H1 (cell line): ENCODE data around the gene ARMC5. TPM values are rescaled to one million over a fixed set of nuclear protein-coding genes. Genes with fewer than 3 reads are reported as not detected.

ENCODE experiments used
- CTCF ChIA-PET: fragments of 300-600 bp; sonication (Branson Sonifier 250); formaldehyde crosslinking; loops from one replicate; lab custom pipeline; 2021; ENCODE audit not compliant: partially characterized antibody; lab: Charles Lee
- POLR2A ChIA-PET: fragments of 300-600 bp; sonication (Branson Sonifier 250); formaldehyde crosslinking; loops from one replicate; lab custom pipeline; 2021; ENCODE audit warnings: inconsistent platforms; ENCODE audit not compliant: partially characterized antibody; lab: Charles Lee
- DNase-seq, 2 experiments: peaks; one replicate each; pipeline versions ENCODE4 v3.0.0 to v3.0.0-alpha.2; 2010 to 2022; ENCODE audit warnings: low spot score in 2 of 2, low read depth in 1 of 2, mixed read lengths in 1 of 2
- FAIRE-seq: peaks from 2 replicates; lab custom pipeline; 2011; peaks lifted over from hg19 to GRCh38; lab: Jason Lieb, UNC
- H2AFZ ChIP-seq: 2 replicates; pipeline ENCODE4 v1.8.1; 2012; ENCODE audit warnings: low read length, inconsistent platforms
- H2AK5ac ChIP-seq: 2 replicates; pipeline ENCODE4 v1.6.1; 2013; ENCODE audit warnings: low read depth, low read length
- H2BK120ac ChIP-seq: replicated peaks from 2 replicates; pipeline ENCODE3; 2013; ENCODE audit warnings: low read depth, low read length, inconsistent platforms
- H2BK12ac ChIP-seq: 2 replicates; pipeline ENCODE4 v1.6.1; 2013; ENCODE audit warnings: low read depth, low read length
- H2BK15ac ChIP-seq: 2 replicates; pipeline ENCODE4 v1.6.1; 2013; ENCODE audit warnings: low read length
- H2BK20ac ChIP-seq: 2 replicates; pipeline ENCODE4 v1.6.1; 2013; ENCODE audit warnings: low read length
- H2BK5ac ChIP-seq: 2 replicates; pipeline ENCODE4 v1.6.1; 2013; ENCODE audit warnings: low read depth, low read length
- H3K14ac ChIP-seq: 2 replicates; pipeline ENCODE4 v1.6.1; 2013; ENCODE audit warnings: inconsistent platforms; ENCODE audit not compliant: insufficient read length
- H3K18ac ChIP-seq: 2 replicates; pipeline ENCODE4 v1.6.1; 2013; ENCODE audit warnings: low read length; ENCODE audit errors: extremely low read depth
- H3K23ac ChIP-seq: 2 replicates; pipeline ENCODE4 v1.6.1; 2013; ENCODE audit warnings: inconsistent platforms; ENCODE audit not compliant: insufficient read length
- H3K23me2 ChIP-seq: 2 replicates; pipeline ENCODE4 v1.6.1; 2013; ENCODE audit warnings: low read depth, low read length
- H3K27ac ChIP-seq: 2 replicates; pipeline ENCODE4 v1.6.1; 2011; ENCODE audit warnings: low read depth, low read length, inconsistent platforms
- H3K27me3 ChIP-seq, 4 experiments: replicated peaks in 1 of 4; 1 replicate in 1 of 4; 2 replicates in 3 of 4; pipeline versions ENCODE4 v1.6.1 to v1.8.1; 2011 to 2013; ENCODE audit warnings: low read length in 3 of 4, mild to moderate bottlenecking in 3 of 4, inconsistent platforms in 2 of 4, mixed read lengths in 2 of 4, moderate library complexity in 1 of 4; ENCODE audit not compliant: control insufficient read depth in 3 of 4, insufficient read depth in 3 of 4; ENCODE audit errors: extremely low read depth in 1 of 4
- H3K36me3 ChIP-seq, 4 experiments: 2 replicates each; pipeline versions ENCODE4 v1.6.1 to v1.8.1; 2011 to 2013; ENCODE audit warnings: mild to moderate bottlenecking in 4 of 4, low read length in 3 of 4, moderate library complexity in 2 of 4, control low read depth in 1 of 4, inconsistent platforms in 1 of 4; ENCODE audit not compliant: insufficient read depth in 4 of 4, control insufficient read depth in 2 of 4
- H3K4ac ChIP-seq: replicated peaks from 2 replicates; pipeline ENCODE3; 2013; ENCODE audit warnings: low read length, low read depth, mixed read lengths, inconsistent platforms; ENCODE audit not compliant: insufficient read length
- H3K4me1 ChIP-seq, 4 experiments: replicated peaks in 1 of 4; 1 replicate in 1 of 4; 2 replicates in 3 of 4; pipeline versions ENCODE4 v1.6.1 to v1.8.1; 2011 to 2013; ENCODE audit warnings: low read length in 3 of 4, inconsistent platforms in 2 of 4, mixed read lengths in 1 of 4; ENCODE audit not compliant: insufficient read depth in 4 of 4, control insufficient read depth in 3 of 4
- H3K4me2 ChIP-seq, 2 experiments: 2 replicates each; pipeline versions ENCODE4 v1.6.1 to v1.8.1; 2011 to 2013; ENCODE audit warnings: low read depth in 2 of 2, low read length in 2 of 2, control low read depth in 1 of 2, inconsistent platforms in 1 of 2, mild to moderate bottlenecking in 1 of 2; ENCODE audit not compliant: insufficient read depth in 1 of 2
- H3K4me3 ChIP-seq, 4 experiments: fragments of 200-600, 300-600 bp in 1 of 4; sonication (generic), shearing (Covaris generic), sonication (Bioruptor Twin) in 1 of 4; 2 replicates each; pipeline versions ENCODE4 v1.5.1 to v1.8.1; 2011 to 2016; ENCODE audit warnings: low read length in 4 of 4, low read depth in 3 of 4, control low read depth in 2 of 4, inconsistent platforms in 2 of 4, mild to moderate bottlenecking in 2 of 4, mixed read lengths in 1 of 4, moderate library complexity in 1 of 4; ENCODE audit not compliant: insufficient read depth in 2 of 4; ENCODE audit errors: extremely low read depth in 1 of 4
- H3K56ac ChIP-seq: replicated peaks from 2 replicates; pipeline ENCODE3; 2013; ENCODE audit warnings: low read depth, mild to moderate bottlenecking, mixed read lengths, low read length, inconsistent platforms; ENCODE audit not compliant: insufficient read length
- H3K79me1 ChIP-seq: 2 replicates; pipeline ENCODE4 v1.6.1; 2013; ENCODE audit warnings: low read depth, low read length, control low read depth
- H3K79me2 ChIP-seq, 2 experiments: 2 replicates each; pipeline versions ENCODE4 v1.6.1 to v1.8.1; 2012 to 2013; ENCODE audit warnings: low read length in 2 of 2, mild to moderate bottlenecking in 2 of 2, inconsistent platforms in 1 of 2; ENCODE audit not compliant: insufficient read depth in 2 of 2, control insufficient read depth in 1 of 2
- H3K9ac ChIP-seq, 4 experiments: replicated peaks in 1 of 4; 1 replicate in 1 of 4; 2 replicates in 3 of 4; pipeline versions ENCODE4 v1.6.1 to v1.8.1; 2011 to 2013; ENCODE audit warnings: low read depth in 3 of 4, low read length in 3 of 4, control low read depth in 2 of 4, mild to moderate bottlenecking in 2 of 4, moderate library complexity in 2 of 4, inconsistent platforms in 1 of 4; ENCODE audit errors: extremely low read depth in 1 of 4
- H3K9me3 ChIP-seq, 2 experiments: 2 replicates each; pipeline versions ENCODE4 v1.6.1 to v1.8.1; 2012 to 2013; ENCODE audit warnings: mild to moderate bottlenecking in 2 of 2, moderate library complexity in 2 of 2, control low read depth in 1 of 2, inconsistent platforms in 1 of 2, low read depth in 1 of 2, low read length in 1 of 2, mixed read lengths in 1 of 2; ENCODE audit not compliant: insufficient read depth in 2 of 2
- H4K20me1 ChIP-seq, 2 experiments: replicated peaks in 1 of 2; 2 replicates each; pipeline versions ENCODE3 to v1.8.1; 2011 to 2013; ENCODE audit warnings: inconsistent platforms in 2 of 2, low read length in 2 of 2, mild to moderate bottlenecking in 1 of 2; ENCODE audit not compliant: insufficient read depth in 2 of 2, control insufficient read depth in 1 of 2
- H4K5ac ChIP-seq: 2 replicates; pipeline ENCODE4 v1.6.1; 2013; ENCODE audit warnings: low read length, low read depth, mixed read lengths, inconsistent platforms; ENCODE audit not compliant: insufficient read length
- H4K8ac ChIP-seq: 2 replicates; pipeline ENCODE4 v1.8.0; 2013; ENCODE audit warnings: mild to moderate bottlenecking, moderate library complexity, low read length, inconsistent platforms; ENCODE audit not compliant: insufficient read depth; ENCODE audit errors: extremely low read depth
- H4K91ac ChIP-seq: replicated peaks from 2 replicates; pipeline ENCODE3; 2013; ENCODE audit warnings: low read length, mixed read lengths, inconsistent platforms; ENCODE audit not compliant: insufficient read length
- ASH2L ChIP-seq: fragments of 200-600, 300-600 bp; sonication (generic); IDR thresholded peaks from one replicate; pipeline ENCODE4 v1.7.1; 2017; ENCODE audit warnings: low read length
- EP300 ChIP-seq, 2 experiments: IDR thresholded peaks; 1 replicate in 1 of 2; 2 replicates in 1 of 2; pipeline ENCODE4 v1.6.1; 2011 to 2012; ENCODE audit warnings: low read depth in 2 of 2, low read length in 2 of 2, mild to moderate bottlenecking in 2 of 2, borderline replicate concordance in 1 of 2, inconsistent platforms in 1 of 2, moderate library complexity in 1 of 2
- SIN3A ChIP-seq, 2 experiments: IDR thresholded peaks in 1 of 2; conservative IDR thresholded peaks in 1 of 2; 2 replicates each; pipeline ENCODE4 v1.6.1; 2011 to 2012; ENCODE audit warnings: low read length in 2 of 2, improper control_type of control experiment in 1 of 2, low read depth in 1 of 2, mild to moderate bottlenecking in 1 of 2
- SIRT6 ChIP-seq: IDR thresholded peaks from one replicate; pipeline ENCODE4 v1.7.1; 2012; ENCODE audit warnings: low read length, inconsistent platforms
- WGBS, 2 experiments: shearing (Covaris generic) in 1 of 2; methylation state at CpG; one replicate each; pipeline versions ENCODE4 v1.1.6 to v1.1.7; 2013 to 2015; ENCODE audit warnings: low lambda C conversion rate in 2 of 2, mixed read lengths in 2 of 2, inconsistent platforms in 1 of 2, low coverage in 1 of 2, missing lambda C conversion rate in 1 of 2; ENCODE audit not compliant: insufficient replicate concordance in 2 of 2, insufficient coverage in 1 of 2, insufficient read length in 1 of 2; ENCODE audit errors: extremely low coverage in 1 of 2, missing lambda C conversion rate in 1 of 2; 5-methylcytosine and 5-hydroxymethylcytosine counted together
- polyA plus RNA-seq, 7 experiments: library from polyadenylated mRNA; depleted of rRNA in 3 of 7; stranded (reverse) in 5 of 7; unstranded in 2 of 7; fragments of >200 nt in 5 of 7; fragments of 200-250 nt in 2 of 7; gene quantifications; 1 replicate in 5 of 7; 2 replicates in 1 of 7; 4 replicates in 1 of 7; pipeline versions ENCODE4 v1.2.1 to v1.2.3, GENCODE V29; 2011 to 2013; ENCODE audit warnings: missing spikeins in 2 of 7, mixed read lengths in 2 of 7
- total RNA-seq: library from RNA; stranded (reverse); fragmentation: NEBNext Ultra II Directional; extraction: Animal tissue kit (Norgen Biotek cat#: 25700); gene quantifications from 2 replicates; pipeline ENCODE4 v1.2.1, GENCODE V29; 2021
- TF ChIP-seq, protein P1 (sequence below): IDR thresholded peaks from 2 replicates; pipeline ENCODE4 v1.6.1; 2012; ENCODE audit warnings: low read length, inconsistent platforms

The ARMC5 gene
- total and polyA plus RNA-seq, 2 of the 8 experiments (the other 6 are each of a cell fraction or from before 2014, with no cell fraction given): 7.8 to 8.7 TPM

DNA sequence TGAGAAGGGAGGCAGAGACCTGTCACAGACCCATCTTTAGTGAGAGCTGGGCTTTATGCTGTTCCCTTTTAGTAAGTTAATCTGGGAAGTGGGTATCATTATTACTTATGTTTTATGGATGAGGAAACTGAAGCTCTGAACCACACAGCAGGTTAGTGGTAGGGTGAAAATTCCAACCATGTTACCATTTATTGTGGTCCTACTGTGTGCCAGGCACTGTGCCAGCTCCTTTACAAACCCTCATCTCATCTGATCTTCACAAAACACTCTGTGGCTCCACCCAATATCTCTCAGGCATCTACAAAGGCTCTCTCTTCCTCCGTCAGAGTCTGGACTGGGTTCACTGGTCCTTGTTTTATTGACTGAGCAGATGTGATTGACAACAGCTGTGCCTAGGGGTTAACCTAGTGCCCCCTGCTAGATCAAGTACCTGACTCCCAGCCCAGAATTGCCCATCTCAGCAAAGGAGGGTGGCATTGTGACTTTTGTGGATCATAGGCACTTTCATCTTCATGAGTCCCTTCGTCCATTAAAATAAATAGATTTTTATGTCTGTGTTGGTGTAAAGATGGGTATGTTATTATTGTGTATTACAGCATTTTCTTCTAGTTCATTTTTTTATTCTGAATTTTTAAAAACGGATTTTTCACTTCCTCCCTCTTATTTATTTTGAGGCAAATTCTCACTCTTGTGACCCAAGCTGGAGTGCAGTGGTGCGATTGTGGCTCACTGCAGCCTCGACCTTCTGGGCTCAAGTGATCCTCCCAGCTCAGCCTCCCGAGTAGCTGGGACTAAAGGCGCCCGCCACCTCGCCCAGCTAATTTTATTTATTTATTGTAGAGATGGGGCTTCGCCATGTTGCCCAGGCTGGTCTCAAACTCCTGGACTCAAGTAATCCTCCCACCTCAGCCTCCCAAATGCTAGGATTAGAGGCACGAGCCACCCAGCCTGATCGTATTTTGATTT lies 15.8 kb downstream of the ARMC5 start:
- Histone ChIP-seq H3K4me2 (peak overlapping the region in 1 of 2 experiments; percentile 62; a peak in 1 of 4 replicates), H3K4me1 (peaks cover 0 to 12% (median 3%) of the 10 kb centered on the region in 4 experiments; a peak in 5 of 7 replicates), H2BK120ac (no peak overlapping the region), H4K8ac (no peak overlapping the region), H3K23ac (no peak overlapping the region), H3K18ac (no peak overlapping the region), H2BK15ac (no peak overlapping the region), H3K36me3 (no peaks in the 10 kb centered on the region), H3K9me3 (no peaks in the 10 kb centered on the region), H3K79me2 (no peaks in the 10 kb centered on the region), H3K23me2 (peaks cover 19% of the 10 kb centered on the region; the same call in 1 of the 2 replicates), H4K20me1 (peaks cover 0 to 3% of the 10 kb centered on the region in 2 experiments), H2BK20ac (no peak overlapping the region), H3K4ac (no peak overlapping the region), H3K9ac (no peak overlapping the region), H2AFZ (no peak overlapping the region), H2AK5ac (no peak overlapping the region), H3K14ac (no peak overlapping the region), H4K5ac (no peak overlapping the region), H3K4me3 (peak overlapping the region in 1 of 4 experiments; percentile 79; a peak in 1 of 8 replicates), H3K56ac (no peak overlapping the region), H3K27ac (no peak overlapping the region), H4K91ac (no peak overlapping the region), H2BK5ac (no peak overlapping the region), H2BK12ac (no peak overlapping the region), H3K79me1 (no peaks in the 10 kb centered on the region), H3K27me3 (peaks cover 2 to 43% (median 36%) of the 10 kb centered on the region in 4 experiments)
- no peak for DNase-seq
- no peak for TF ChIP-seq EP300 (IDR thresholded peaks at IDR 0.05; ENCODE audit: borderline replicate concordance in 1 of 2, low read depth in 2 of 2, low read length in 2 of 2)
- no peak for TF ChIP-seq SIRT6
- TF ChIP-seq ASH2L: no peak
- no peak for TF ChIP-seq SIN3A (conservative IDR thresholded peaks at IDR 0.05 in 1 of 2, IDR thresholded peaks at IDR 0.05 in 1 of 2; ENCODE audit: low read depth in 1 of 2, low read length in 2 of 2)
- TF ChIP-seq, protein P1, sequence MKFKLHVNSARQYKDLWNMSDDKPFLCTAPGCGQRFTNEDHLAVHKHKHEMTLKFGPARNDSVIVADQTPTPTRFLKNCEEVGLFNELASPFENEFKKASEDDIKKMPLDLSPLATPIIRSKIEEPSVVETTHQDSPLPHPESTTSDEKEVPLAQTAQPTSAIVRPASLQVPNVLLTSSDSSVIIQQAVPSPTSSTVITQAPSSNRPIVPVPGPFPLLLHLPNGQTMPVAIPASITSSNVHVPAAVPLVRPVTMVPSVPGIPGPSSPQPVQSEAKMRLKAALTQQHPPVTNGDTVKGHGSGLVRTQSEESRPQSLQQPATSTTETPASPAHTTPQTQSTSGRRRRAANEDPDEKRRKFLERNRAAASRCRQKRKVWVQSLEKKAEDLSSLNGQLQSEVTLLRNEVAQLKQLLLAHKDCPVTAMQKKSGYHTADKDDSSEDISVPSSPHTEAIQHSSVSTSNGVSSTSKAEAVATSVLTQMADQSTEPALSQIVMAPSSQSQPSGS: no peak
- FAIRE-seq: no peak
- ChIA-PET CTCF (interaction anchor here (0.6 to 5.1 kb wide), 6 partner anchors 14 to 260 kb away, joined by 3 to 35 read pairs (median 3); no protein-coding TSS in a partner anchor), POLR2A (interaction anchor here (0.7 to 6.0 kb wide), 3 partner anchors 13 to 32 kb away, joined by 3 to 40 read pairs (median 31); partner anchors contain the start of genes ARMC5 and ZNF843)
- WGBS, 2 experiments: 89% methylated on average over 12 of the region's 12 CpGs; no CpG with 5 or more reads in 1 of the 2 experiments
